ENCODE data around the gene GUCA2A.

Gene GUCA2A

GRCh38 chr1:42176902-42177519 lies 12.5 kb upstream of the GUCA2A start:
- peak; percentile 18 to 66 (median 23) for DNase-seq

GRCh38 chr1:42175314-42176054 lies 10.9 kb upstream of the GUCA2A start:
- no peak for DNase-seq

GRCh38 chr1:42173961-42174735 lies 9.6 kb upstream of the GUCA2A start:
- DNase-seq = no peak

GRCh38 chr1:42173155-42173933 lies 8.8 kb upstream of the GUCA2A start:
- peak; percentile 28 to 65 (median 41) for DNase-seq

- peak in 1 of 3 experiments; percentile 18 for DNase-seq
These were observed 8.0 kb upstream of the GUCA2A start for GRCh38 chr1:42172381-42173133.

- DNase-seq = no peak
These were observed 7.2 kb upstream of the GUCA2A start for GRCh38 chr1:42171679-42172266.

GRCh38 chr1:42170779-42171621 lies 6.5 kb upstream of the GUCA2A start:
- DNase-seq = peak in 2 of 3 experiments; percentile 17 to 43

- DNase-seq = peak in 1 of 3 experiments; percentile 40
These were observed 4.2 kb upstream of the GUCA2A start for GRCh38 chr1:42168763-42169162.

- no peak for DNase-seq
These were observed 3.8 kb upstream of the GUCA2A start for GRCh38 chr1:42168391-42168670.

GRCh38 chr1:42167611-42168390 lies 3.3 kb upstream of the GUCA2A start:
- DNase-seq = no peak

GRCh38 chr1:42165511-42166210 lies 1.1 kb upstream of the GUCA2A start:
- DNase-seq = peak; percentile 76 to 94 (median 85)

GRCh38 chr1:42163536-42164503 lies 725 bp downstream of the GUCA2A start:
- no peak for DNase-seq

- no peak for DNase-seq
These were observed 1.4 kb downstream of the GUCA2A start for GRCh38 chr1:42163114-42163513.

GRCh38 chr1:42162181-42162580 lies 2.4 kb downstream of the GUCA2A start:
- no peak for DNase-seq

GRCh38 chr1:42158189-42158588 lies 6.4 kb downstream of the GUCA2A start:
- no peak for DNase-seq

- no peak for DNase-seq
These were observed 6.9 kb downstream of the GUCA2A start for GRCh38 chr1:42157667-42158066.

GRCh38 chr1:42155362-42155761 lies 9.2 kb downstream of the GUCA2A start:
- DNase-seq = no peak

GRCh38 chr1:42154685-42155084 lies 9.9 kb downstream of the GUCA2A start:
- DNase-seq = no peak
